ENCODE data around the gene GRID1.

DNA sequence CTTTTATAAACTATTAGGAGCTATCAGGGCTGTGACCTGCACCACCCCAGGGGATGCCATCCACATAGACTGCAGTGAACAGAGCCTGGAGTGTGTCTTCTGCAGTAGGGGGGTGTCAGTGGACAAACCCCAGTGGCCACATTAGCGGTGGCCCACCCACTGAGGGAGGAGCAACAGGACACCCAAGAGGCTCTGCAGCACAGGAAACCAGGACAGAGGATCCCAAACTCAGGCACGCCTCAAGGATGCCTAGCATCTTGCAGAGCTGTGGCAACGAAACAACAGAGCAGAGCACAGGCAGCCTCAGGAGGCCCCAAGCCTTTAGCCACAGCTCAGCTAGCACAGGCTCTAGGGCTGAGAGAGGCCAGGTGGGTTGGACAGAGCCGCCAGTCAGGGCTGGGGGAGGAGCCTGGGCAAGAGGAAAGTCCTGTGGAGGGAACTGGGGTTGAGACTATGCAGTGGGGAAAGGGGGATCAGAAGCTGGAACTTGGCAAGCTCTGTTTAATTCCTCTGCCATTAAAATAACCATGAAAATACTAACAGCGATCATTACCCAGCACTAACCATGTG, 53.8 kb downstream of the GRID1 start:
- TF ChIP-seq, protein P1, sequence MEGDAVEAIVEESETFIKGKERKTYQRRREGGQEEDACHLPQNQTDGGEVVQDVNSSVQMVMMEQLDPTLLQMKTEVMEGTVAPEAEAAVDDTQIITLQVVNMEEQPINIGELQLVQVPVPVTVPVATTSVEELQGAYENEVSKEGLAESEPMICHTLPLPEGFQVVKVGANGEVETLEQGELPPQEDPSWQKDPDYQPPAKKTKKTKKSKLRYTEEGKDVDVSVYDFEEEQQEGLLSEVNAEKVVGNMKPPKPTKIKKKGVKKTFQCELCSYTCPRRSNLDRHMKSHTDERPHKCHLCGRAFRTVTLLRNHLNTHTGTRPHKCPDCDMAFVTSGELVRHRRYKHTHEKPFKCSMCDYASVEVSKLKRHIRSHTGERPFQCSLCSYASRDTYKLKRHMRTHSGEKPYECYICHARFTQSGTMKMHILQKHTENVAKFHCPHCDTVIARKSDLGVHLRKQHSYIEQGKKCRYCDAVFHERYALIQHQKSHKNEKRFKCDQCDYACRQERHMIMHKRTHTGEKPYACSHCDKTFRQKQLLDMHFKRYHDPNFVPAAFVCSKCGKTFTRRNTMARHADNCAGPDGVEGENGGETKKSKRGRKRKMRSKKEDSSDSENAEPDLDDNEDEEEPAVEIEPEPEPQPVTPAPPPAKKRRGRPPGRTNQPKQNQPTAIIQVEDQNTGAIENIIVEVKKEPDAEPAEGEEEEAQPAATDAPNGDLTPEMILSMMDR (IDR thresholded peaks at IDR 0.05 in 2 of 3, conservative IDR thresholded peaks at IDR 0.05 in 1 of 3; ENCODE audit: borderline replicate concordance in 1 of 3, insufficient read depth in 1 of 3, low read depth in 2 of 3, low read length in 2 of 3), result no peak
- TF ChIP-seq EGR1 (IDR thresholded peaks at IDR 0.05; ENCODE audit: low read depth) (no peak), SP1 (IDR thresholded peaks at IDR 0.05; ENCODE audit: low read depth) (no peak)

All from HCT116 (cell line).